GM18511 (cell line): ENCODE results near the gene LTBP2.

Experiments
- ATAC-seq: cut with Tn5 transposase; IDR thresholded peaks from one replicate; pipeline ENCODE4 v1.9.1; 2021; ENCODE audit warnings: mild to moderate bottlenecking, moderate library complexity; ENCODE audit not compliant: unreplicated experiment

The LTBP2 gene

DNA sequence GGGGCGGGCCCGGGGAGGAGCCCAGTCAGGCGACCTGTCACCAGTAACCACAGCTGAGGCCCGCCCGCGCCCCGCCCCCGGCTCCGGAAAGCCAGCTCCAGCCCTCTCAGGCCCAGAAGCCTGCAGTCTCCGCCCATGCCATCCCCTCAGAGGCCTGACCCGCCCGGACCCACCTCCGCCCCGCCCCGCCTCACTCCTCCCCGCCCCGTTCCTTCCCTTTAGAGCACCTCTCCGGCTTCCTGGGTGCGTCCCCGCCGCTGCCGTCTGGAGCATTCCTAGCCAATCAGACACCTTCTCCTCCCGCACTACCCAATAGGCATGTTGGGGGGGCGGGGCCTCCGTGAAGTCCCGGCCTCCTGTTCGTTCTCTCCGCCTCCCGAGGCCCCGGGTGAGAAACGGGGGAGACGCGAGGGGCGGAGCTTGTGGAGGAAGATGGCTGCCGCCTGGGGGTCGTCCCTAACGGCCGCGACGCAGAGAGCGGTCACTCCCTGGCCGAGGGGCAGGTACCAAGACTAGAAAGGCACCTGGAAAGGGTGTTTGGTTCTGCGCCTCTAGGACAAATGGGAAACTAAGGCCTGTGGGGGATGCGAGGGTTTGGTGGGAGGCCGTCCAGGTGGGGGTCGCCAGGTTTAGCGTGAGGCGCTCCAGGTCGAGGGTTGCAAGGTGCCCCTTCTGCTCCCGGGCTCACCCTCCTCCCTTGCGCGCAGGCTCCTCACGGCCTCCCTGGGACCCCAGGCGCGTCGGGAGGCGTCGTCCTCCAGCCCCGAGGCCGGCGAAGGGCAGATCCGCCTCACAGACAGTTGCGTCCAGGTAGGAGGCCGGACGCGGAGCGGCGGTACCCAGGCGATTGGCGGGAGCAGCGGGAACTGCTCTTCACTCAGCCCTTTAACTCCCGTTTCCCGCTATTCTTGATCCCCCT lies 118.4 kb downstream of the LTBP2 start, which contains the start of gene ISCA2:
TSS of gene ISCA2 (plus strand) at position 423 of the 919 bp plus-strand sequence. CDS start at position 433, 10 bp downstream.
- peak; percentile 88 for ATAC-seq

GRCh38 chr14:74492776-74493342 lies 119.2 kb downstream of the LTBP2 start, which contains the start of gene NPC2:
Gene NPC2, minus strand, starts transcription at chr14:74493305. Its CDS starts 31 bp downstream, at chr14:74493274.
- ATAC-seq, result peak; percentile 5

GRCh38 chr14:74491956-74492775 lies 119.9 kb downstream of the LTBP2 start:
- no peak for ATAC-seq

GRCh38 chr14:74490486-74490885 lies 121.6 kb downstream of the LTBP2 start:
- ATAC-seq, result no peak

- ATAC-seq, result no peak
These were observed 123.1 kb downstream of the LTBP2 start for GRCh38 chr14:74488786-74489397.

GRCh38 chr14:74486164-74486563 lies 125.9 kb downstream of the LTBP2 start:
- ATAC-seq, result no peak

DNA sequence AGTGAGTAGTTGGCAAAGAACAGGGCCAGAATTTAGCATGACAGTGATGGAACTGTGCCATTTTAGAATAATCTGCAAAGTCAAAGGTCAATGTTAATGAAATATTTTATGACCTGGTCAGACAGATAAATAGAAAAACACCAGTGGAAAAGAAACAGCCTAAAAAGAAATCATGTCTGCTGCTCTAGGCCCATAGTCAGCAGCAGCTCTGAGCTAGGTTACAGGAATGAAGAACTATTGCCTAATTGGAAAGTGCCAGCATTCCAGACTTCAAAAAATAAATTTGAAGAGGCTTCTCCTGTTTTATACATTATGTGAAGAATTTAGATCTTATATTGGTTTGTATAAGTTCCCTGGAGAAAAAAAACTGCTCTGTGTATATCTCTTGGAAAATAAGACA lies 128.7 kb downstream of the LTBP2 start:
- no peak for ATAC-seq

DNA sequence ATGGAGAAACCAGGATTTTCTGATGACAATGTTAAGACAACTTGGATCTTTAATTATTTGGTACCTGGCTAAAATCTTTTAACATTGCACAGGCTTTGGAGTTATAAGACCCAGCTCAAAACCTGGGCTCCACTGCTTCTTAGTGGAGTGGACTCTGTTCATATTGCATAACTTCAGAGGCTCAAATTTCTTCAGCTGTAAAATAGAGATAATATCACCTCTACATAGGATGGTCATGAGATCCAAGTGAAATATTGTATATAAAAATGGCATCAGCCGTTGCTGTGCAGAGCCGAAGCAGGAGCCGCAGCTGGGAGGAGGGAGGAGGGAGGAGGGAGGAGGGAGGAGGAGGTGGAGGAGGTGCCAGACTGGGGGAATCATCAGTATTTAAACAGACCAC lies 129.5 kb downstream of the LTBP2 start:
- ATAC-seq, result no peak

GRCh38 chr14:74480046-74480445 lies 132.0 kb downstream of the LTBP2 start:
- ATAC-seq, result no peak

- ATAC-seq, result no peak
These were observed 132.9 kb downstream of the LTBP2 start for GRCh38 chr14:74478996-74479635.

- no peak for ATAC-seq
These were observed 135.4 kb downstream of the LTBP2 start for GRCh38 chr14:74476607-74477006.

- ATAC-seq, result no peak
These were observed 135.9 kb downstream of the LTBP2 start for GRCh38 chr14:74476107-74476506.

GRCh38 chr14:74475678-74476077 lies 136.4 kb downstream of the LTBP2 start:
- no peak for ATAC-seq

DNA sequence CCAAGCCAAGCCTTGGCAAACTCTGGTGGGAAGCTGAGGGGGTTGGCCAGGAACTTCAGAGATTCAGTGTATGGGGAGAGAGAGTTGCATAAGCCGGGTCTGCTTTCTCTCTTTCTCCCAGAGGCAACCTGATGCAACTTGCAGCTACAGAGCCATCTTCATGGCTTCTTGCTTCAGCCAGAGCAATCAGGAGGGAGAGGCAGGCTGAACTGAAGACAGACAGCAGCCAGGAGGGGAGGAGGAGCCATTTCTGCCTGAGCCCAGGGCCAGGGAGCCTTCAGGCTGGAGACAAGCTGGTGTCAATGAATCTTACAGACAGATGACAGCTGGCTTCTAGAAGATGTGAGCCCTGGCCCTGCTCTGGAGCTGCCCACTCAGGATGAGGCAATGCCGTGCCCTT lies 137.7 kb downstream of the LTBP2 start:
- ATAC-seq, result no peak

GRCh38 chr14:74472601-74473000 lies 139.4 kb downstream of the LTBP2 start:
- no peak for ATAC-seq

DNA sequence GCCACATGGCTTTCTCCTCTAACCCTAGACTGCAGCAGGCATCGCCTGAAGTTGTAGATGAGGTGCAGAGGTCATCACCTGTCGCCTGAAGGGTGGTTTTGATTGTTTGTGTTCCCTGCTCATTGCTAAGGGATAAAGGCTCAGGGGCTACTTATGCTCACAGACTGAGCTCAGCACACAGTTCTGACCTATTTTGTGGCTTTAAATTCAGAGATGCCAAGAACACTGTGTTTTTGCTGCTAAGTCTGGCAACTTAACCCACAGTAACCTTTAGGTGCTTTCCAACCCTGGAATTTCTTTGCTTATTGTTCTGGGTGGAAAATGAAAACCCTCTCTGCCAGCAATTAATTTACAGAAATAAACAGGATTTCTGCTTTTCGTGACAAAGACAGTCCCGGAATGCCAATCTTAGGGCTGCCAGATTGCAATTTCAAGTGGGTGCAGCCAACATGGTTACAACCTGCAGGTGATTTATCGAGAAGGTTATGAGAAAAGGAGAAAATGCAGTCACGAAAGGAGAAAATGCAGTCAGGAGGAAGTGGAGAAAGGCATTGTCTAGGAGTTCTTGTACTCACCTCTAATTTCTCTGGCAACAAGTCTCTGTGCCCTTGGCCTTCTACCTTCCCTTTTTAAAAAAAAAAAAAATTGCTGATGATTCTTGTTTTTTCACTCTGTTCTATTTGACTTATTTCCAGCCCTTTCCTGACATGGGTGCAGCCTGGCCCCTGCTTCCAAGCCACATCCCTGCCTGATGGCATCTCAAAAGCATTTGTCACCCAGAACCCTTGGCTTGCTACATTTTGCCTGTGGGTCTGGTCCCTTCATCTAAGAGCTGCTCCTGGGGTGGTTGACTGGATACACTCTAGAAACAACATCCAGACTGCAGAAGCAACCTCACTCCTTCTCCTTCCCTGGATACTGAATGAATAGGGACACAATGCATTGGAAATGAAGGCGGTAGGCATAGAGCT lies 142.2 kb downstream of the LTBP2 start:
- no peak for ATAC-seq

DNA sequence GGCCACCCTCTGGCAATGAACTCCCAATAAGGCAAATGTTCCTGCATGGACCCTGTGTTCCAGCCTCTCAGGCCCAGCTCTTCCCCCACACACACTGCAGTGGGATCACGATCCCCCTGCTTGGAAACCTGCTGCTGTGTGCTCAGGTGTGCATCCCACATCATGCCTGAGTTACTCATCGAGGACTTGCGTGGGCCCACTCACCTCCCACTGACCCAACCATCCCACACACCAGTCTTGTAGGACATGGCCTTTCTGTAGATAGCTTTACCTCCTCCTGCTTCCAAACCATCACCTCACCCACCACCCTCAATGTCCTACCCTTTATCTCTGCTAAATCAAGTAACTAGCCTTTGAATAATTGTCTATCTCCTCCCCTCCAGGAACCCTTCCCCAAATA lies 143.5 kb downstream of the LTBP2 start:
- ATAC-seq, result no peak

DNA sequence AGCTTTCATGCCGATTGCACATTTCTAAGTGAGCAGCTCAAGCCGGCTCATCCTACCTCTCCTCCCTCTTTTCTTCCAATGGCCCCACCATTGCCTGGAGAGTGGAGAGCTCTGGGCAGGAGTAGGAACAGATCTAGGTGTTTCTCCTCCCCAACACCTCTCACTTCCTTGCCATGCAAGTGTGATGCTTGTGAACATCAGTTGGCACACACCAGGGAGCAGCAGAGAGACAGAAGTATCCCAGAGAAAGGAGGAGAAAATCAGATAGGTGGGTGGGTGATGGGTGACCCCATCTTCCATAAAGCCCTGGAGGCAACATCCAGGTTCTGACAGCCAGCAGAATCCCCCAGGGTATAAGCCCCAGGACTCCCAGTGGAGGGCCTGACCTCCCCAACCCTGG lies 146.7 kb downstream of the LTBP2 start:
- no peak for ATAC-seq

DNA sequence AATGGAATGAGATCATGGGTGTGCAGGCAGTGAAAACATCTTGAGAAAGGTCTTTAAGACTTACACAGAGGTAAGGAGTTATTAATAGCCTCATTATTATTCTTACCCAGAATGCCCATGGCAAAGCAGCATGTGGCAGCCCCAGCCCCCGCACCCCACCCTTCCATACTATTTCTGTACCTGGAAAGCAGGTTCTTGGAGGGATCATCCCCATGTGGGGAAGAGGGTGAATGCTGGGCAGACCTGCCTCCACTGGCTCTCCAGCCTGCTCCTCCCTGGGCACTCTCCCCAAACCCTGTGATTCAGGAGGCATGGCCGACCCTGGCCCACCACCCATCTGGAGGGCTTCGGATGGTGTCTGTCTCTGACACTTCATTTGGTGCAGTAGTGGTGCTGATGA lies 147.3 kb downstream of the LTBP2 start:
- no peak for ATAC-seq
